HCT116 (cell line): ENCODE data around the gene MAP1LC3B. TPM values are rescaled to one million over a fixed set of nuclear protein-coding genes. Genes with fewer than 3 reads are reported as not detected.

Source experiments
- ATAC-seq: fragments of 200-7000 bp; cut with Tn5 transposase; 2 replicates; pipeline ENCODE4 v1.9.1; 2020; ENCODE audit warnings: mild to moderate bottlenecking, moderate library complexity
- BruUV-seq: library from RNA; stranded (reverse); fragments of 400-500 nt; replicated peaks from 2 replicates; lab custom pipeline; 2021; lab: Mats Ljungman, UMichigan
- CTCF ChIA-PET: fragments of 300-600 bp; sonication (Branson Sonifier 250); formaldehyde crosslinking; loops from one replicate; lab custom pipeline; 2021; ENCODE audit warnings: antibody characterized with exemption; lab: Charles Lee
- POLR2A ChIA-PET: fragments of 300-600, 350-600 bp; sonication (Branson Sonifier 250); formaldehyde crosslinking; loops from one replicate; lab custom pipeline; 2021; ENCODE audit warnings: antibody characterized with exemption; lab: Charles Lee
- RAD21 ChIA-PET, 2 experiments: fragments of 300-600 bp; sonication (Branson Sonifier 250); formaldehyde crosslinking; loops; one replicate each; lab custom pipeline; 2023; ENCODE audit warnings: low total read pairs in 2 of 2; ENCODE audit not compliant: uncharacterized antibody in 2 of 2, unreplicated experiment in 2 of 2, low non-redundant PET in 1 of 2; lab: Charles Lee
- DNase-seq: peaks from one replicate; pipeline ENCODE4 v3.0.0-alpha.2; 2010; ENCODE audit warnings: low read depth, low spot score
- H2AFZ ChIP-seq: fragments of 200-600 bp; shearing (Covaris generic), sonication (generic); 2 replicates; pipeline ENCODE4 v1.6.1; 2017; ENCODE audit warnings: low read depth, mixed run types, mixed read lengths, antibody characterized with exemption, low read length; ENCODE audit not compliant: poor library complexity, severe bottlenecking
- H3K27ac ChIP-seq: 2 replicates; pipeline ENCODE4 v1.5.1; 2012; ENCODE audit warnings: low read depth, low read length
- H3K27me3 ChIP-seq: fragments of 200-600 bp; sonication (generic); 2 replicates; pipeline ENCODE4 v1.6.1; 2016; ENCODE audit warnings: mixed run types, low read length, mixed read lengths; ENCODE audit not compliant: insufficient read depth
- H3K36me3 ChIP-seq, 2 experiments: fragments of 200-500 bp in 1 of 2; fragments of 200-600 bp in 1 of 2; sonication (Bioruptor generic) in 1 of 2; sonication (generic) in 1 of 2; 2 replicates each; pipeline versions ENCODE4 v1.5.1 to v1.6.1; 2014 to 2016; ENCODE audit warnings: low read length in 2 of 2, inconsistent platforms in 1 of 2, mixed read lengths in 1 of 2, mixed run types in 1 of 2; ENCODE audit not compliant: insufficient read depth in 2 of 2, control insufficient read depth in 1 of 2
- H3K4me1 ChIP-seq, 2 experiments: fragments of 200-600 bp in 1 of 2; sonication (generic) in 1 of 2; 2 replicates each; pipeline versions ENCODE4 v1.5.1 to v1.6.1; 2012 to 2017; ENCODE audit warnings: low read length in 2 of 2, inconsistent platforms in 1 of 2, mild to moderate bottlenecking in 1 of 2, mixed read lengths in 1 of 2, mixed run types in 1 of 2, moderate library complexity in 1 of 2; ENCODE audit not compliant: insufficient read depth in 2 of 2, control insufficient read depth in 1 of 2
- H3K4me2 ChIP-seq: fragments of 200-600 bp; sonication (generic); 2 replicates; pipeline ENCODE4 v1.6.1; 2017; ENCODE audit warnings: mixed run types, low read length, mixed read lengths
- H3K4me3 ChIP-seq, 2 experiments: fragments of 200-600 bp in 1 of 2; sonication (generic) in 1 of 2; replicated peaks in 1 of 2; 2 replicates each; pipeline ENCODE4 v1.5.1; 2011 to 2016; ENCODE audit warnings: low read length in 2 of 2, control low read depth in 1 of 2, low read depth in 1 of 2, mild to moderate bottlenecking in 1 of 2, mixed read lengths in 1 of 2, mixed run types in 1 of 2
- H3K79me2 ChIP-seq: fragments of 200-600 bp; sonication (generic); 2 replicates; pipeline ENCODE4 v1.6.1; 2017; ENCODE audit warnings: mild to moderate bottlenecking, mixed run types, low read length, moderate library complexity, mixed read lengths; ENCODE audit not compliant: insufficient read depth
- H3K9ac ChIP-seq: fragments of 200-600 bp; sonication (generic); 2 replicates; pipeline ENCODE4 v1.6.1; 2016; ENCODE audit warnings: low read length, mixed read lengths
- H3K9me2 ChIP-seq: fragments of 200-600 bp; sonication (generic), shearing (Covaris generic); 2 replicates; pipeline ENCODE4 v1.6.1; 2017; ENCODE audit warnings: mixed run types, mild to moderate bottlenecking, moderate library complexity; ENCODE audit not compliant: insufficient read depth
- H3K9me3 ChIP-seq, 2 experiments: fragments of 200-500 bp in 1 of 2; fragments of 200-600 bp in 1 of 2; sonication (Bioruptor generic) in 1 of 2; sonication (generic) in 1 of 2; 2 replicates each; pipeline ENCODE4 v1.6.1; 2014 to 2017; ENCODE audit warnings: low read length in 2 of 2, mixed read lengths in 2 of 2, inconsistent platforms in 1 of 2, low read depth in 1 of 2, mild to moderate bottlenecking in 1 of 2, mixed run types in 1 of 2, moderate library complexity in 1 of 2; ENCODE audit not compliant: control insufficient read depth in 1 of 2, insufficient read depth in 1 of 2
- H4K20me1 ChIP-seq: fragments of 200-600 bp; sonication (generic), shearing (Covaris generic); 2 replicates; pipeline ENCODE4 v1.6.1; 2017; ENCODE audit warnings: mixed run types, mild to moderate bottlenecking, moderate library complexity; ENCODE audit not compliant: insufficient read depth
- ATF3 ChIP-seq: IDR thresholded peaks from 2 replicates; pipeline ENCODE4 v1.6.1; 2012
- CBX3 ChIP-seq: IDR thresholded peaks from 2 replicates; pipeline ENCODE4 v1.6.1; 2012; ENCODE audit warnings: low read depth
- CTCF ChIP-seq, 3 experiments: fragments of 200-600 bp in 1 of 3; sonication (generic) in 1 of 3; IDR thresholded peaks in 2 of 3; conservative IDR thresholded peaks in 1 of 3; 2 replicates each; pipeline ENCODE4 v1.5.1; 2012 to 2017; ENCODE audit warnings: low read depth in 2 of 3, low read length in 2 of 3, antibody characterized with exemption in 1 of 3, borderline replicate concordance in 1 of 3, control low read depth in 1 of 3, mild to moderate bottlenecking in 1 of 3, mixed read lengths in 1 of 3, mixed run types in 1 of 3, moderate library complexity in 1 of 3; ENCODE audit not compliant: insufficient read depth in 1 of 3
- EGR1 ChIP-seq: IDR thresholded peaks from 2 replicates; pipeline ENCODE4 v1.6.1; 2012; ENCODE audit warnings: low read depth
- ELF1 ChIP-seq: IDR thresholded peaks from 2 replicates; pipeline ENCODE4 v1.6.1; 2012; ENCODE audit warnings: low read depth, borderline replicate concordance
- EZH2phosphoT487 ChIP-seq: fragments of 200-600 bp; IDR thresholded peaks from 2 replicates; pipeline ENCODE4 v1.6.1; 2018; ENCODE audit warnings: antibody characterized with exemption, borderline replicate concordance
- FOSL1 ChIP-seq: IDR thresholded peaks from 2 replicates; pipeline ENCODE4 v1.6.1; 2012; ENCODE audit warnings: low read depth
- MAX ChIP-seq: IDR thresholded peaks from 2 replicates; pipeline ENCODE4 v1.6.1; 2012
- POLR2A ChIP-seq: IDR thresholded peaks from 2 replicates; pipeline ENCODE4 v1.7.0; 2011; ENCODE audit warnings: borderline replicate concordance; ENCODE audit not compliant: insufficient read depth, insufficient read length; ENCODE audit errors: extremely low read depth
- RAD21 ChIP-seq: IDR thresholded peaks from 2 replicates; pipeline ENCODE4 v1.6.1; 2012; ENCODE audit warnings: low read depth, mild to moderate bottlenecking
- SIN3A ChIP-seq: IDR thresholded peaks from 2 replicates; pipeline ENCODE4 v1.6.1; 2012; ENCODE audit warnings: low read depth
- TCF7L2 ChIP-seq: IDR thresholded peaks from 2 replicates; pipeline ENCODE4 v1.7.0; 2011; ENCODE audit warnings: borderline replicate concordance, inconsistent platforms; ENCODE audit not compliant: insufficient read depth, insufficient read length; ENCODE audit errors: extremely low read depth
- YY1 ChIP-seq: IDR thresholded peaks from 2 replicates; pipeline ENCODE4 v1.6.1; 2011; ENCODE audit warnings: low read length, low read depth, moderate library complexity, mild to moderate bottlenecking; ENCODE audit not compliant: insufficient replicate concordance; ENCODE audit errors: extremely low read depth
- ZBTB33 ChIP-seq: IDR thresholded peaks from 2 replicates; pipeline ENCODE4 v1.6.1; 2011; ENCODE audit warnings: mild to moderate bottlenecking, low read length, moderate library complexity; ENCODE audit not compliant: insufficient replicate concordance; ENCODE audit errors: extremely low read depth
- ZFX ChIP-seq: fragments of 450-650 bp; IDR thresholded peaks from 2 replicates; pipeline ENCODE4 v1.6.1; 2017
- ZNF274 ChIP-seq: fragments of 200-500 bp; sonication (Bioruptor generic); IDR thresholded peaks from 2 replicates; pipeline ENCODE4 v1.6.1; 2014; ENCODE audit warnings: mild to moderate bottlenecking, low read depth, low read length, inconsistent platforms
- intact Hi-C: fragments of 100-400 bp; cut with micrococcal nuclease; formaldehyde crosslinking; loops from 2 replicates; pipeline ENCODE4 v1.10.0; 2022
- total RNA-seq: library from RNA; stranded (reverse); gene quantifications from one replicate; pipeline ENCODE4 v1.2.1, GENCODE V29; 2021; ENCODE audit not compliant: unreplicated experiment

The MAP1LC3B gene
- total RNA-seq, 1 experiment from 2014 or later: 93.8 TPM

- POLR2A ChIA-PET: no interaction called here
- Histone ChIP-seq H3K9me3 (no peaks in the 10 kb centered on the region), H3K4me3 (no peak overlapping the region), H3K79me2 (peaks cover 6% of the 10 kb centered on the region; the same call in 1 of the 2 replicates), H3K4me2 (no peak overlapping the region), H3K4me1 (no peaks in the 10 kb centered on the region), H4K20me1 (no peaks in the 10 kb centered on the region), H3K27ac (no peak overlapping the region)
- no peak for ATAC-seq
- RAD21 ChIA-PET: no interaction called here
- no peak for DNase-seq
- no TSS peak for BruUV-seq
- CTCF ChIA-PET: interaction anchor here (1.5 to 1.6 kb wide), 2 partner anchors 9 to 210 kb away, joined by 3 to 9 read pairs; no protein-coding TSS in a partner anchor
- intact Hi-C loops: no loop called here
- TF ChIP-seq ZBTB33 (no peak), CTCF (IDR thresholded peaks at IDR 0.05 in 2 of 3, conservative IDR thresholded peaks at IDR 0.05 in 1 of 3; ENCODE audit: borderline replicate concordance in 1 of 3, insufficient read depth in 1 of 3, low read depth in 2 of 3, low read length in 2 of 3) (no peak), EGR1 (no peak), ELF1 (no peak), ZNF274 (no peak), ZFX (no peak), EZH2phosphoT487 (no peak), MAX (no peak), TCF7L2 (no peak), RAD21 (no peak), POLR2A (no peak), ATF3 (no peak), SIN3A (no peak), YY1 (no peak), CBX3 (no peak), FOSL1 (no peak)
- TF ChIP-seq, all 23 proteins: peak for 0
- Histone ChIP-seq H3K9ac (no peak overlapping the region), H3K27me3 (no peaks in the 10 kb centered on the region), H2AFZ (no peak overlapping the region), H3K36me3 (peaks cover 7 to 16% of the 10 kb centered on the region in 2 experiments; a peak in 2 of 4 replicates), H3K9me2 (no peaks in the 10 kb centered on the region)
Measured at GRCh38 chr16:87425941-87426340, 33.8 kb downstream of the MAP1LC3B start.
